Measurements from ENCODE around the gene BTNL8. TPM values are rescaled to one million over a fixed set of nuclear protein-coding genes. Genes with fewer than 3 reads are reported as not detected.

BTNL8 gene
- total RNA-seq, 1 experiment from 2014 or later = 0.85 TPM

DNA sequence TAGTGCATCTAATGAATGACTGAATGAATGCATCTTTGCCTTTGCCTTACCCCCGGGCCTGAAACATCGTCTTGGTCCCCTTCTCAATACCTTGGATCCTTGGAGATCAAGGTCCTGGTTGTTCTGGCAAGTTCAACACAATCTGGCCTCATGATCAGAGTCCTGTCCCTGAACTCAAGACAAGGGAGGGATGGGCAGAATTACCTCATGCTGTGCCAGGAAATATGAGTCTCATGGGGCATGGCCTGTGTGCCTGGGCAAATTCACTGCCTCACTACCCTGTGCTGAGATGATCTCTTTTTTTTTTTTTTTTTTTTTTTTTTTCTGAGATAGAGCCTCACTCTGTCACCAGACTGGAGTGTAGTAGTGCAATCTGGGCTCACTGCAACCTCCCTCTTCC is 89.1 kb downstream of the BTNL8 start (continued):
- TF ChIP-seq JUN (CRISPR knock-in tag; IDR thresholded peaks at IDR 0.05) (no peak), NFATC4 (CRISPR knock-in tag; IDR thresholded peaks at IDR 0.05) (no peak)

- peaks cover 3% of the 10 kb centered on the region for H3K27me3 Mint-ChIP-seq (ENCODE audit: low read depth)
- H3K36me3 Mint-ChIP-seq = no peaks in the 10 kb centered on the region
- POLR2A ChIA-PET = no interaction called here
Measured at GRCh38 chr5:180988592-180988991, 89.6 kb downstream of the BTNL8 start, which contains the start of gene BTNL3. BTNL3 (plus strand) TSS chr5:180988846; CDS start chr5:180989029, 183 bp downstream.

GRCh38 chr5:180990086-180990881 is 91.3 kb downstream of the BTNL8 start:
- POLR2A ChIA-PET = no interaction called here
- peaks cover 3% of the 10 kb centered on the region for H3K27me3 Mint-ChIP-seq (ENCODE audit: low read depth)
- H3K27ac Mint-ChIP-seq = no peak overlapping the region
- H3K4me1 Mint-ChIP-seq = peaks cover 2% of the 10 kb centered on the region; the same call in 1 of the 2 replicates
- ATAC-seq (no peak), DNase-seq (ENCODE audit: low spot score) (no peak)
- peaks cover 17% of the 10 kb centered on the region for H3K9me3 Mint-ChIP-seq
- no peaks in the 10 kb centered on the region for H3K36me3 Mint-ChIP-seq
- H3K4me3 Mint-ChIP-seq = no peak overlapping the region
- CTCF ChIA-PET = no interaction called here
- TF ChIP-seq, protein P1, sequence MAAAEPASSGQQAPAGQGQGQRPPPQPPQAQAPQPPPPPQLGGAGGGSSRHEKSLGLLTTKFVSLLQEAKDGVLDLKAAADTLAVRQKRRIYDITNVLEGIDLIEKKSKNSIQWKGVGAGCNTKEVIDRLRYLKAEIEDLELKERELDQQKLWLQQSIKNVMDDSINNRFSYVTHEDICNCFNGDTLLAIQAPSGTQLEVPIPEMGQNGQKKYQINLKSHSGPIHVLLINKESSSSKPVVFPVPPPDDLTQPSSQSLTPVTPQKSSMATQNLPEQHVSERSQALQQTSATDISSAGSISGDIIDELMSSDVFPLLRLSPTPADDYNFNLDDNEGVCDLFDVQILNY (CRISPR knock-in tag; IDR thresholded peaks at IDR 0.05) = no peak
- no peak for TF ChIP-seq MYBL2 (CRISPR knock-in tag; IDR thresholded peaks at IDR 0.05)
- TF ChIP-seq, protein P2, sequence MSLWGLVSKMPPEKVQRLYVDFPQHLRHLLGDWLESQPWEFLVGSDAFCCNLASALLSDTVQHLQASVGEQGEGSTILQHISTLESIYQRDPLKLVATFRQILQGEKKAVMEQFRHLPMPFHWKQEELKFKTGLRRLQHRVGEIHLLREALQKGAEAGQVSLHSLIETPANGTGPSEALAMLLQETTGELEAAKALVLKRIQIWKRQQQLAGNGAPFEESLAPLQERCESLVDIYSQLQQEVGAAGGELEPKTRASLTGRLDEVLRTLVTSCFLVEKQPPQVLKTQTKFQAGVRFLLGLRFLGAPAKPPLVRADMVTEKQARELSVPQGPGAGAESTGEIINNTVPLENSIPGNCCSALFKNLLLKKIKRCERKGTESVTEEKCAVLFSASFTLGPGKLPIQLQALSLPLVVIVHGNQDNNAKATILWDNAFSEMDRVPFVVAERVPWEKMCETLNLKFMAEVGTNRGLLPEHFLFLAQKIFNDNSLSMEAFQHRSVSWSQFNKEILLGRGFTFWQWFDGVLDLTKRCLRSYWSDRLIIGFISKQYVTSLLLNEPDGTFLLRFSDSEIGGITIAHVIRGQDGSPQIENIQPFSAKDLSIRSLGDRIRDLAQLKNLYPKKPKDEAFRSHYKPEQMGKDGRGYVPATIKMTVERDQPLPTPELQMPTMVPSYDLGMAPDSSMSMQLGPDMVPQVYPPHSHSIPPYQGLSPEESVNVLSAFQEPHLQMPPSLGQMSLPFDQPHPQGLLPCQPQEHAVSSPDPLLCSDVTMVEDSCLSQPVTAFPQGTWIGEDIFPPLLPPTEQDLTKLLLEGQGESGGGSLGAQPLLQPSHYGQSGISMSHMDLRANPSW (CRISPR knock-in tag; conservative IDR thresholded peaks at IDR 0.05; ENCODE audit: low read depth) = no peak
- no peak for TF ChIP-seq SOX15 (CRISPR knock-in tag; IDR thresholded peaks at IDR 0.05)
- TF ChIP-seq, protein P3, sequence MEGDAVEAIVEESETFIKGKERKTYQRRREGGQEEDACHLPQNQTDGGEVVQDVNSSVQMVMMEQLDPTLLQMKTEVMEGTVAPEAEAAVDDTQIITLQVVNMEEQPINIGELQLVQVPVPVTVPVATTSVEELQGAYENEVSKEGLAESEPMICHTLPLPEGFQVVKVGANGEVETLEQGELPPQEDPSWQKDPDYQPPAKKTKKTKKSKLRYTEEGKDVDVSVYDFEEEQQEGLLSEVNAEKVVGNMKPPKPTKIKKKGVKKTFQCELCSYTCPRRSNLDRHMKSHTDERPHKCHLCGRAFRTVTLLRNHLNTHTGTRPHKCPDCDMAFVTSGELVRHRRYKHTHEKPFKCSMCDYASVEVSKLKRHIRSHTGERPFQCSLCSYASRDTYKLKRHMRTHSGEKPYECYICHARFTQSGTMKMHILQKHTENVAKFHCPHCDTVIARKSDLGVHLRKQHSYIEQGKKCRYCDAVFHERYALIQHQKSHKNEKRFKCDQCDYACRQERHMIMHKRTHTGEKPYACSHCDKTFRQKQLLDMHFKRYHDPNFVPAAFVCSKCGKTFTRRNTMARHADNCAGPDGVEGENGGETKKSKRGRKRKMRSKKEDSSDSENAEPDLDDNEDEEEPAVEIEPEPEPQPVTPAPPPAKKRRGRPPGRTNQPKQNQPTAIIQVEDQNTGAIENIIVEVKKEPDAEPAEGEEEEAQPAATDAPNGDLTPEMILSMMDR (IDR thresholded peaks at IDR 0.05) = no peak
- no peak for TF ChIP-seq CREB1 (CRISPR knock-in tag; IDR thresholded peaks at IDR 0.05)
- TF ChIP-seq ATF1 (CRISPR knock-in tag; IDR thresholded peaks at IDR 0.05) = no peak

More at GRCh38 chr5:180988592-180988991, 89.6 kb downstream of the BTNL8 start, which contains the start of gene BTNL3:
- CTCF ChIA-PET = no interaction called here
- no peak within 1 kb of the TSS for H3K27ac Mint-ChIP-seq
- H3K4me1 Mint-ChIP-seq = peaks cover 2% of the 10 kb centered on the region; the same call in 1 of the 2 replicates
- H3K4me3 Mint-ChIP-seq = no peak within 1 kb of the TSS
- TF ChIP-seq KAT7 (CRISPR knock-in tag; IDR thresholded peaks at IDR 0.05; ENCODE audit: borderline replicate concordance) (no peak), RELA (CRISPR knock-in tag; IDR thresholded peaks at IDR 0.05; ENCODE audit: borderline replicate concordance) (no peak), ZNF671 (CRISPR knock-in tag; IDR thresholded peaks at IDR 0.05) (no peak), SMAD3 (CRISPR knock-in tag; IDR thresholded peaks at IDR 0.05; ENCODE audit: borderline replicate concordance) (no peak), ARID4B (CRISPR knock-in tag; IDR thresholded peaks at IDR 0.05; ENCODE audit: borderline replicate concordance) (no peak), ZSCAN18 (CRISPR knock-in tag; IDR thresholded peaks at IDR 0.05) (no peak)
- TF ChIP-seq, protein P4, sequence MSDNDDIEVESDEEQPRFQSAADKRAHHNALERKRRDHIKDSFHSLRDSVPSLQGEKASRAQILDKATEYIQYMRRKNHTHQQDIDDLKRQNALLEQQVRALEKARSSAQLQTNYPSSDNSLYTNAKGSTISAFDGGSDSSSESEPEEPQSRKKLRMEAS (CRISPR knock-in tag; IDR thresholded peaks at IDR 0.05) = no peak
- ATAC-seq (no peak), DNase-seq (ENCODE audit: low spot score) (no peak)
- peaks cover 10% of the 10 kb centered on the region for H3K9me3 Mint-ChIP-seq
